OCI-LY7 (cell line): ENCODE measurements around the gene GAS1.

Experiments
- EZH2phosphoT487 ChIP-seq: fragments of 200-600 bp; sonication (generic); IDR thresholded peaks from 2 replicates; pipeline ENCODE4 v1.6.1; 2018; ENCODE audit warnings: low read depth, borderline replicate concordance, mild to moderate bottlenecking, mixed run types, antibody characterized with exemption, low read length, moderate library complexity, mixed read lengths
- TF ChIP-seq, protein P1 (sequence below): fragments of 200-600 bp; sonication (generic); conservative IDR thresholded peaks from 2 replicates; pipeline ENCODE4 v1.5.1; 2014; ENCODE audit warnings: mild to moderate bottlenecking, antibody characterized with exemption, low read length, moderate library complexity, mixed read lengths

GRCh38 chr9:86991077-86991476 lies 43.8 kb upstream of the GAS1 start:
- TF ChIP-seq, protein P1, sequence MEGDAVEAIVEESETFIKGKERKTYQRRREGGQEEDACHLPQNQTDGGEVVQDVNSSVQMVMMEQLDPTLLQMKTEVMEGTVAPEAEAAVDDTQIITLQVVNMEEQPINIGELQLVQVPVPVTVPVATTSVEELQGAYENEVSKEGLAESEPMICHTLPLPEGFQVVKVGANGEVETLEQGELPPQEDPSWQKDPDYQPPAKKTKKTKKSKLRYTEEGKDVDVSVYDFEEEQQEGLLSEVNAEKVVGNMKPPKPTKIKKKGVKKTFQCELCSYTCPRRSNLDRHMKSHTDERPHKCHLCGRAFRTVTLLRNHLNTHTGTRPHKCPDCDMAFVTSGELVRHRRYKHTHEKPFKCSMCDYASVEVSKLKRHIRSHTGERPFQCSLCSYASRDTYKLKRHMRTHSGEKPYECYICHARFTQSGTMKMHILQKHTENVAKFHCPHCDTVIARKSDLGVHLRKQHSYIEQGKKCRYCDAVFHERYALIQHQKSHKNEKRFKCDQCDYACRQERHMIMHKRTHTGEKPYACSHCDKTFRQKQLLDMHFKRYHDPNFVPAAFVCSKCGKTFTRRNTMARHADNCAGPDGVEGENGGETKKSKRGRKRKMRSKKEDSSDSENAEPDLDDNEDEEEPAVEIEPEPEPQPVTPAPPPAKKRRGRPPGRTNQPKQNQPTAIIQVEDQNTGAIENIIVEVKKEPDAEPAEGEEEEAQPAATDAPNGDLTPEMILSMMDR, result no peak
- TF ChIP-seq EZH2phosphoT487, result no peak
